IMR-90 (cell line): Measurements from ENCODE around the gene CASP9. TPM values are rescaled to one million over a fixed set of nuclear protein-coding genes. Genes with fewer than 3 reads are reported as not detected.

Experiments used
- ATAC-seq: fragments of 200-7000 bp; cut with Tn5 transposase; 2 replicates; pipeline ENCODE4 v1.9.1; 2020; ENCODE audit warnings: low read depth, mild to moderate bottlenecking, moderate library complexity
- BruUV-seq: library from RNA; stranded (reverse); fragments of 400-500 nt; replicated peaks from 2 replicates; lab custom pipeline; 2021; lab: Mats Ljungman, UMichigan
- CTCF ChIA-PET: fragments of 300-600 bp; formaldehyde crosslinking; extraction: SDS; loops from one replicate; lab custom pipeline; 2021; ENCODE audit warnings: antibody characterized with exemption; lab: Yijun Ruan, JAX
- POLR2A ChIA-PET: fragments of 300-600 bp; sonication (Branson Sonifier 250); formaldehyde crosslinking; loops from one replicate; lab custom pipeline; 2022; ENCODE audit warnings: antibody characterized with exemption; ENCODE audit not compliant: unreplicated experiment; lab: Charles Lee
- DNase-seq: peaks from one replicate; pipeline ENCODE4 v3.0.0; 2013
- H2AFZ ChIP-seq: replicated peaks from 2 replicates; pipeline ENCODE3; 2013; ENCODE audit warnings: low read length, mild to moderate bottlenecking; ENCODE audit not compliant: poor library complexity
- H2AK5ac ChIP-seq: 2 replicates; pipeline ENCODE4 v1.6.1; 2013; ENCODE audit warnings: low read depth, low read length, inconsistent platforms
- H2AK9ac ChIP-seq: replicated peaks from 2 replicates; pipeline ENCODE3; 2013; ENCODE audit warnings: mild to moderate bottlenecking, low read depth, low read length, moderate library complexity; ENCODE audit not compliant: poor library complexity
- H2BK120ac ChIP-seq: 2 replicates; pipeline ENCODE4 v1.6.1; 2013; ENCODE audit warnings: low read depth, low read length, inconsistent platforms
- H2BK15ac ChIP-seq: 3 replicates; pipeline ENCODE4 v1.6.1; 2013; ENCODE audit warnings: low read depth, low read length, inconsistent platforms
- H2BK20ac ChIP-seq: 2 replicates; pipeline ENCODE4 v1.6.1; 2013; ENCODE audit warnings: low read depth, mild to moderate bottlenecking, inconsistent platforms, low read length, moderate library complexity
- H2BK5ac ChIP-seq: 2 replicates; pipeline ENCODE4 v1.6.1; 2013; ENCODE audit warnings: mild to moderate bottlenecking, low read depth, low read length, inconsistent platforms; ENCODE audit not compliant: poor library complexity, severe bottlenecking
- H3K14ac ChIP-seq: replicated peaks from 2 replicates; pipeline ENCODE4 v1.6.1; 2013; ENCODE audit warnings: low read depth, low read length, inconsistent platforms
- H3K18ac ChIP-seq: 2 replicates; pipeline ENCODE4 v1.6.1; 2013; ENCODE audit warnings: low read depth, low read length, control low read depth
- H3K23ac ChIP-seq: 2 replicates; pipeline ENCODE4 v1.6.1; 2013; ENCODE audit warnings: low read depth, low read length, inconsistent platforms
- H3K27ac ChIP-seq: 2 replicates; pipeline ENCODE4 v1.5.1; 2013; ENCODE audit warnings: mild to moderate bottlenecking, control low read depth, low read length; ENCODE audit not compliant: insufficient read depth
- H3K27me3 ChIP-seq: 2 replicates; pipeline ENCODE4 v1.6.1; 2013; ENCODE audit warnings: low read length; ENCODE audit not compliant: control insufficient read depth, insufficient read depth
- H3K36me3 ChIP-seq: 2 replicates; pipeline ENCODE4 v1.6.1; 2013; ENCODE audit warnings: low read length, mixed read lengths; ENCODE audit not compliant: control insufficient read depth, insufficient read depth
- H3K4ac ChIP-seq: 2 replicates; pipeline ENCODE4 v1.6.1; 2013; ENCODE audit warnings: low read depth, low read length, inconsistent platforms
- H3K4me1 ChIP-seq: 2 replicates; pipeline ENCODE4 v1.6.1; 2013; ENCODE audit warnings: low read length, mixed read lengths; ENCODE audit not compliant: control insufficient read depth, insufficient read depth
- H3K4me2 ChIP-seq: 2 replicates; pipeline ENCODE4 v1.6.1; 2013; ENCODE audit warnings: low read depth, mild to moderate bottlenecking, control low read depth, low read length, moderate library complexity
- H3K4me3 ChIP-seq: 2 replicates; pipeline ENCODE4 v1.5.1; 2013; ENCODE audit warnings: low read depth, mild to moderate bottlenecking, control low read depth, low read length, moderate library complexity; ENCODE audit not compliant: insufficient read depth
- H3K56ac ChIP-seq: 2 replicates; pipeline ENCODE4 v1.6.1; 2013; ENCODE audit warnings: low read length, inconsistent platforms; ENCODE audit not compliant: insufficient read depth; ENCODE audit errors: extremely low read depth
- H3K79me1 ChIP-seq, 2 experiments: 2 replicates each; pipeline ENCODE4 v1.6.1; 2013; ENCODE audit warnings: low read length in 2 of 2, inconsistent platforms in 1 of 2, low read depth in 1 of 2
- H3K9ac ChIP-seq: 2 replicates; pipeline ENCODE4 v1.6.1; 2013; ENCODE audit warnings: low read depth, low read length, control low read depth
- H3K9me1 ChIP-seq: 2 replicates; pipeline ENCODE4 v1.6.1; 2013; ENCODE audit warnings: low read length, inconsistent platforms; ENCODE audit not compliant: insufficient read depth
- H3K9me3 ChIP-seq: 2 replicates; pipeline ENCODE4 v1.6.1; 2013; ENCODE audit warnings: low read length; ENCODE audit not compliant: control insufficient read depth, insufficient read depth
- H4K20me1 ChIP-seq: 2 replicates; pipeline ENCODE4 v1.6.1; 2013; ENCODE audit warnings: low read length, inconsistent platforms; ENCODE audit not compliant: insufficient read depth
- H4K5ac ChIP-seq: 2 replicates; pipeline ENCODE4 v1.6.1; 2013; ENCODE audit warnings: mild to moderate bottlenecking, low read depth, low read length, control low read depth
- H4K8ac ChIP-seq, 2 experiments: 2 replicates each; pipeline ENCODE4 v1.6.1; 2013; ENCODE audit warnings: low read depth in 2 of 2, low read length in 2 of 2, control low read depth in 1 of 2, inconsistent platforms in 1 of 2
- H4K91ac ChIP-seq: 2 replicates; pipeline ENCODE4 v1.6.1; 2013; ENCODE audit warnings: low read depth, low read length, inconsistent platforms; ENCODE audit not compliant: insufficient read depth
- BHLHE40 ChIP-seq: fragments of 150-350 bp; IDR thresholded peaks from 2 replicates; pipeline ENCODE4 v1.6.1; 2016; ENCODE audit warnings: mild to moderate bottlenecking, low read depth, low read length
- CEBPB ChIP-seq: IDR thresholded peaks from 2 replicates; pipeline ENCODE4 v1.6.1; 2012; ENCODE audit warnings: low read depth, low read length, improper control_type of control experiment
- CHD1 ChIP-seq: IDR thresholded peaks from 2 replicates; pipeline ENCODE4 v1.6.1; 2012; ENCODE audit warnings: low read depth, low read length, improper control_type of control experiment
- ELK1 ChIP-seq: fragments of 150-350 bp; IDR thresholded peaks from 2 replicates; pipeline ENCODE4 v1.6.1; 2016; ENCODE audit warnings: low read depth, mild to moderate bottlenecking, low read length, moderate library complexity, borderline replicate concordance
- FOS ChIP-seq: fragments of 150-350 bp; IDR thresholded peaks from 2 replicates; pipeline ENCODE4 v1.6.1; 2016; ENCODE audit warnings: low read depth, low read length
- MAFK ChIP-seq: IDR thresholded peaks from 2 replicates; pipeline ENCODE4 v1.6.1; 2012; ENCODE audit warnings: low read depth, low read length, improper control_type of control experiment
- MAZ ChIP-seq: IDR thresholded peaks from 2 replicates; pipeline ENCODE4 v1.6.1; 2012; ENCODE audit warnings: low read depth, mild to moderate bottlenecking, low read length, improper control_type of control experiment, moderate library complexity, borderline replicate concordance
- MXI1 ChIP-seq: IDR thresholded peaks from 2 replicates; pipeline ENCODE4 v1.6.1; 2012; ENCODE audit warnings: low read depth, mild to moderate bottlenecking, low read length, moderate library complexity, borderline replicate concordance
- POLR2A ChIP-seq: IDR thresholded peaks from 2 replicates; pipeline ENCODE4 v1.6.1; 2012; ENCODE audit warnings: mild to moderate bottlenecking, low read depth, low read length
- RAD21 ChIP-seq: IDR thresholded peaks from 2 replicates; pipeline ENCODE4 v1.6.1; 2012; ENCODE audit warnings: low read length, improper control_type of control experiment
- RFX5 ChIP-seq: IDR thresholded peaks from 2 replicates; pipeline ENCODE4 v1.8.0; 2012; ENCODE audit warnings: low read depth, mild to moderate bottlenecking, low read length, moderate library complexity
- WGBS, 2 experiments: methylation state at CpG; one replicate each; pipeline versions ENCODE4 v1.1.5 to v1.1.7; 2013; ENCODE audit warnings: missing lambda C conversion rate in 2 of 2; ENCODE audit not compliant: insufficient read length in 1 of 2; ENCODE audit errors: extremely low coverage in 2 of 2; 5-methylcytosine and 5-hydroxymethylcytosine counted together
- dilution Hi-C: fragments of 300-500 bp; cut with HindIII; formaldehyde crosslinking; loops from one replicate; pipeline ENCODE4 v1.14.3; 2018; ENCODE audit warnings: low sequenced_read_pairs; ENCODE audit not compliant: unreplicated experiment
- in situ Hi-C: fragments of 300-500 bp; cut with MboI; formaldehyde crosslinking; loops from 3 replicates; pipeline ENCODE4 v1.14.3; 2019; ENCODE audit warnings: low sequenced_read_pairs, inconsistent platforms, mixed read lengths
- intact Hi-C: fragments of 100-400 bp; cut with micrococcal nuclease; formaldehyde crosslinking; loops from 2 replicates; pipeline ENCODE4 v1.10.0; 2022
- polyA plus RNA-seq, 3 experiments: library from polyadenylated mRNA; depleted of rRNA; stranded (reverse); fragments of >200 nt; gene quantifications; 2 replicates each; pipeline ENCODE4 v1.2.3, GENCODE V29; 2012; ENCODE audit warnings: low replicate concordance in 1 of 3
- total RNA-seq: library from RNA; depleted of rRNA; stranded (reverse); fragments of >200 nt; gene quantifications from 2 replicates; pipeline ENCODE4 v1.2.3, GENCODE V29; 2012
- TF ChIP-seq, protein P1 (sequence below): conservative IDR thresholded peaks from 2 replicates; pipeline ENCODE4 v1.5.1; 2012; ENCODE audit warnings: mild to moderate bottlenecking, low read depth, low read length, improper control_type of control experiment
- TF ChIP-seq, protein P2 (sequence below): fragments of 150-350 bp; IDR thresholded peaks from 2 replicates; pipeline ENCODE4 v1.6.1; 2017; ENCODE audit warnings: mild to moderate bottlenecking, antibody characterized with exemption, low read length, low read depth

The CASP9 gene
- total and polyA plus RNA-seq, 2 of the 4 experiments (the other 2 are of a cell fraction) = 7.0 to 8.3 TPM

- no peak for TF ChIP-seq ELK1
These were observed 14.4 kb downstream of the CASP9 start (continued) for GRCh38 chr1:15509586-15509985.

GRCh38 chr1:15508700-15509487 lies 15.1 kb downstream of the CASP9 start:
- BruUV-seq = no TSS peak
- no peaks in the 10 kb centered on the region for H3K79me1 ChIP-seq
- H3K4ac ChIP-seq = no peak overlapping the region
- ATAC-seq (no peak), DNase-seq (no peak)
- no peak overlapping the region for H3K23ac ChIP-seq
- 90% methylated on average over 2 of the region's 12 CpGs; no CpG with 5 or more reads in 1 of the 2 experiments for WGBS, 2 experiments
- H3K27me3 ChIP-seq = no peaks in the 10 kb centered on the region
- ChIA-PET CTCF (interaction anchor here (0.7 kb wide), 1 partner anchor 239 kb away, joined by 3 read pairs; no protein-coding TSS in a partner anchor), POLR2A (no interaction called here)
- H2BK5ac ChIP-seq = no peak overlapping the region
- no peak overlapping the region for H4K91ac ChIP-seq
- H3K9me3 ChIP-seq = no peaks in the 10 kb centered on the region
- dilution Hi-C loops = no loop called here
- H3K4me3 ChIP-seq = no peak overlapping the region
- H2AFZ ChIP-seq = no peak overlapping the region
- no peak overlapping the region for H2BK20ac ChIP-seq
- H4K8ac ChIP-seq = no peak overlapping the region
- peaks cover 7% of the 10 kb centered on the region; the same call in 1 of the 2 replicates for H3K36me3 ChIP-seq
- H2AK5ac ChIP-seq = no peak overlapping the region
- no peak overlapping the region for H3K14ac ChIP-seq
- no peak overlapping the region for H2BK15ac ChIP-seq
- H4K5ac ChIP-seq = no peak overlapping the region
- H3K4me2 ChIP-seq = no peak overlapping the region
- H3K4me1 ChIP-seq = no peaks in the 10 kb centered on the region; the same call in 1 of the 2 replicates
- no peak overlapping the region for H3K18ac ChIP-seq
- intact Hi-C loops = no loop called here
- no peak overlapping the region for H3K27ac ChIP-seq
- no peak overlapping the region for H2AK9ac ChIP-seq
- H2BK120ac ChIP-seq = no peak overlapping the region
- H3K9me1 ChIP-seq = no peaks in the 10 kb centered on the region
- in situ Hi-C loops = loop anchor here (10.0 kb wide), 1 partner anchor 194 kb away; no protein-coding TSS in a partner anchor
- H4K20me1 ChIP-seq = no peaks in the 10 kb centered on the region
- H3K56ac ChIP-seq = no peak overlapping the region
- H3K9ac ChIP-seq = no peak overlapping the region
- TF ChIP-seq, protein P1, sequence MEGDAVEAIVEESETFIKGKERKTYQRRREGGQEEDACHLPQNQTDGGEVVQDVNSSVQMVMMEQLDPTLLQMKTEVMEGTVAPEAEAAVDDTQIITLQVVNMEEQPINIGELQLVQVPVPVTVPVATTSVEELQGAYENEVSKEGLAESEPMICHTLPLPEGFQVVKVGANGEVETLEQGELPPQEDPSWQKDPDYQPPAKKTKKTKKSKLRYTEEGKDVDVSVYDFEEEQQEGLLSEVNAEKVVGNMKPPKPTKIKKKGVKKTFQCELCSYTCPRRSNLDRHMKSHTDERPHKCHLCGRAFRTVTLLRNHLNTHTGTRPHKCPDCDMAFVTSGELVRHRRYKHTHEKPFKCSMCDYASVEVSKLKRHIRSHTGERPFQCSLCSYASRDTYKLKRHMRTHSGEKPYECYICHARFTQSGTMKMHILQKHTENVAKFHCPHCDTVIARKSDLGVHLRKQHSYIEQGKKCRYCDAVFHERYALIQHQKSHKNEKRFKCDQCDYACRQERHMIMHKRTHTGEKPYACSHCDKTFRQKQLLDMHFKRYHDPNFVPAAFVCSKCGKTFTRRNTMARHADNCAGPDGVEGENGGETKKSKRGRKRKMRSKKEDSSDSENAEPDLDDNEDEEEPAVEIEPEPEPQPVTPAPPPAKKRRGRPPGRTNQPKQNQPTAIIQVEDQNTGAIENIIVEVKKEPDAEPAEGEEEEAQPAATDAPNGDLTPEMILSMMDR = no peak
- TF ChIP-seq MAZ (no peak), FOS (no peak), CHD1 (no peak), MXI1 (no peak), CEBPB (no peak), POLR2A (no peak), MAFK (no peak), BHLHE40 (no peak), RFX5 (no peak), RAD21 (no peak)
- TF ChIP-seq, protein P2, sequence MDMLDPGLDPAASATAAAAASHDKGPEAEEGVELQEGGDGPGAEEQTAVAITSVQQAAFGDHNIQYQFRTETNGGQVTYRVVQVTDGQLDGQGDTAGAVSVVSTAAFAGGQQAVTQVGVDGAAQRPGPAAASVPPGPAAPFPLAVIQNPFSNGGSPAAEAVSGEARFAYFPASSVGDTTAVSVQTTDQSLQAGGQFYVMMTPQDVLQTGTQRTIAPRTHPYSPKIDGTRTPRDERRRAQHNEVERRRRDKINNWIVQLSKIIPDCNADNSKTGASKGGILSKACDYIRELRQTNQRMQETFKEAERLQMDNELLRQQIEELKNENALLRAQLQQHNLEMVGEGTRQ = no peak
